ENCODE data around the gene SLC26A3.

SLC26A3 gene

GRCh38 chr7:107816011-107816566 lies 13.1 kb upstream of the SLC26A3 start:
- DNase-seq (ENCODE audit: low spot score): no peak
- peak; percentile 30 for FAIRE-seq

- no peak for DNase-seq (ENCODE audit: low spot score)
Measured at GRCh38 chr7:107815254-107815882, 12.3 kb upstream of the SLC26A3 start.

GRCh38 chr7:107813524-107813923 lies 10.5 kb upstream of the SLC26A3 start:
- no peak for FAIRE-seq
- no peak for DNase-seq (ENCODE audit: low spot score)

More at GRCh38 chr7:107815254-107815882, 12.3 kb upstream of the SLC26A3 start:
- no peak for FAIRE-seq

- peak; percentile 73 for FAIRE-seq
- no peak for DNase-seq (ENCODE audit: low spot score)
Measured at GRCh38 chr7:107811934-107812333, 8.9 kb upstream of the SLC26A3 start.

- FAIRE-seq: no peak
- no peak for DNase-seq (ENCODE audit: low spot score)
Measured at GRCh38 chr7:107810626-107811025, 7.6 kb upstream of the SLC26A3 start.

GRCh38 chr7:107809179-107809578 lies 6.2 kb upstream of the SLC26A3 start:
- FAIRE-seq: no peak
- DNase-seq (ENCODE audit: low spot score): no peak

- no peak for FAIRE-seq
- DNase-seq (ENCODE audit: low spot score): no peak
Measured at GRCh38 chr7:107799647-107800264, 3.3 kb downstream of the SLC26A3 start.

- DNase-seq (ENCODE audit: low spot score) (no peak), FAIRE-seq (peak; percentile 50)
Measured at GRCh38 chr7:107792364-107792763, 10.7 kb downstream of the SLC26A3 start.

GRCh38 chr7:107789647-107790046 lies 13.4 kb downstream of the SLC26A3 start:
- no peak for FAIRE-seq

GRCh38 chr7:107788662-107789061 lies 14.4 kb downstream of the SLC26A3 start:
- no peak for FAIRE-seq
- no peak for DNase-seq (ENCODE audit: low spot score)

More at GRCh38 chr7:107789647-107790046, 13.4 kb downstream of the SLC26A3 start:
- DNase-seq (ENCODE audit: low spot score): no peak

GRCh38 chr7:107788216-107788615 lies 14.8 kb downstream of the SLC26A3 start:
- DNase-seq (ENCODE audit: low spot score): no peak
- no peak for FAIRE-seq

GRCh38 chr7:107785926-107786325 lies 17.1 kb downstream of the SLC26A3 start:
- DNase-seq (ENCODE audit: low spot score): no peak
- no peak for FAIRE-seq

GRCh38 chr7:107785170-107785569 lies 17.9 kb downstream of the SLC26A3 start:
- no peak for FAIRE-seq
- DNase-seq (ENCODE audit: low spot score): no peak

GRCh38 chr7:107783648-107784047 lies 19.4 kb downstream of the SLC26A3 start:
- no peak for FAIRE-seq

GRCh38 chr7:107782374-107782773 lies 20.6 kb downstream of the SLC26A3 start:
- FAIRE-seq: no peak

More at GRCh38 chr7:107783648-107784047, 19.4 kb downstream of the SLC26A3 start:
- DNase-seq (ENCODE audit: low spot score): no peak

GRCh38 chr7:107779647-107780099 lies 23.4 kb downstream of the SLC26A3 start:
- FAIRE-seq: no peak

More at GRCh38 chr7:107782374-107782773, 20.6 kb downstream of the SLC26A3 start:
- no peak for DNase-seq (ENCODE audit: low spot score)

GRCh38 chr7:107778283-107778682 lies 24.7 kb downstream of the SLC26A3 start:
- FAIRE-seq (no peak), DNase-seq (ENCODE audit: low spot score) (no peak)

More at GRCh38 chr7:107779647-107780099, 23.4 kb downstream of the SLC26A3 start:
- no peak for DNase-seq (ENCODE audit: low spot score)

- no peak for DNase-seq (ENCODE audit: low spot score)
- no peak for FAIRE-seq
Measured at GRCh38 chr7:107777702-107778101, 25.3 kb downstream of the SLC26A3 start.

GRCh38 chr7:107773027-107773426 lies 30.0 kb downstream of the SLC26A3 start:
- no peak for FAIRE-seq
- DNase-seq (ENCODE audit: low spot score): no peak

GRCh38 chr7:107768263-107768662 lies 34.8 kb downstream of the SLC26A3 start:
- DNase-seq (ENCODE audit: low spot score) (no peak), FAIRE-seq (no peak)

- DNase-seq (ENCODE audit: low spot score) (no peak), FAIRE-seq (no peak)
Measured at GRCh38 chr7:107767391-107767790, 35.6 kb downstream of the SLC26A3 start.

GRCh38 chr7:107758667-107759066 lies 44.4 kb downstream of the SLC26A3 start:
- FAIRE-seq (no peak), DNase-seq (ENCODE audit: low spot score) (no peak)

GRCh38 chr7:107754642-107755041 lies 48.4 kb downstream of the SLC26A3 start:
- DNase-seq (ENCODE audit: low spot score) (no peak), FAIRE-seq (no peak)
